ENCODE results near the gene BMP15.

The BMP15 gene

DNA sequence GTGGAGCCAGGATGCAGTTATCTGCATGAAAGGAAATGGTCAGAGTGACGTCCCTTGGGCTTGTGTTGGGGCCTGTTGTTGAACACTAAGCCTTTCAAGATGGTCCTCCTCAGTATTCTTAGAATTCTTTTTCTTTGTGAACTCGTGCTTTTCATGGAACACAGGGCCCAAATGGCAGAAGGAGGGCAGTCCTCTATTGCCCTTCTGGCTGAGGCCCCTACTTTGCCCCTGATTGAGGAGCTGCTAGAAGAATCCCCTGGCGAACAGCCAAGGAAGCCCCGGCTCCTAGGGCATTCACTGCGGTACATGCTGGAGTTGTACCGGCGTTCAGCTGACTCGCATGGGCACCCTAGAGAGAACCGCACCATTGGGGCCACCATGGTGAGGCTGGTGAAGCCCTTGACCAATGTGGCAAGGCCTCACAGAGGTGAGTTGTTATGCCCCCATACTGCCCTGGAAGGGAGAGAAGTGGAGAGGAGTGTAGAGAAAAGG lies at the start of gene BMP15:
Gene BMP15, plus strand, starts transcription at position 51 of the 492 bp plus-strand sequence. Its CDS starts 49 bp downstream, at position 100.
- DNase-seq (ENCODE audit: low read depth in 1 of 2, low spot score in 1 of 2) = no peak

DNA sequence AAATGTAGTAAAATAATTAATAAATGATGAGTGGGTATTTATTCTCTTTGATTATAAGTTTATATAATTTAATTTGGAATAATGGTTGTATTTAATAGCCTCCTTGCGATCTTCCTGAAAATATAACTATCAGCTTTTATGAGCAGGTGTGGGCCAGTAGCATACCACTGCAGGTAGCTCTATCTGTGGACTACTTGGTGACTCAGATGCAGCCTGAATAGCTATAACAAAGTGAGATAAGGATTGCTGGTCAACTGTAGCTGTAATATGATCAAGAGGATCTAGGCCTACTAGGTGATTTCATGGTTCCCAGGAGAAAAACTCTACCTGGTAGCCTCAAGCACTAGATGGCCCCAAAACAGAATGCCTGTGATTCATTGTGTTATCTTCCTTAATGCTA lies 47.1 kb upstream of the BMP15 start:
- DNase-seq (ENCODE audit: low read depth in 1 of 2, low spot score in 1 of 2) = no peak

DNA sequence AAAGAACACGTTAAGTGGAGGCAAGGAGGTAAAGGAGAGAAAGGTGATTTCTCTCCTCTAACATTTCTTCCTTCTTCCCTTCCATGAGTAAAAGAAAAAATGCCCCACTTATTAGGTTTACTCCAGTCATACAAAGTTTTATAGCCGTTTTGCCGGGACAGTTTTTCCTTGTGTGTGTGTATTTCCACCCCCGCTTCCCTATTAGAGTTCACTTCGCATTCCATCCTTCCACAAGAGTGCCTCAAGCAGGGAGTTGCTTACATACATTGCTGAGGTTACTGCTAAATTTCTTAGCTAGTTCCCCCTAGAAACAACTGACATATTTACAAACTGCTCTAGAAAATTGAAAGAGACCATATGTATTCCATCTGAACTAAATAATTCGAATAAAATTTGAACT lies 45.2 kb upstream of the BMP15 start:
- no peak for DNase-seq (ENCODE audit: low read depth in 1 of 2, low spot score in 1 of 2)

DNA sequence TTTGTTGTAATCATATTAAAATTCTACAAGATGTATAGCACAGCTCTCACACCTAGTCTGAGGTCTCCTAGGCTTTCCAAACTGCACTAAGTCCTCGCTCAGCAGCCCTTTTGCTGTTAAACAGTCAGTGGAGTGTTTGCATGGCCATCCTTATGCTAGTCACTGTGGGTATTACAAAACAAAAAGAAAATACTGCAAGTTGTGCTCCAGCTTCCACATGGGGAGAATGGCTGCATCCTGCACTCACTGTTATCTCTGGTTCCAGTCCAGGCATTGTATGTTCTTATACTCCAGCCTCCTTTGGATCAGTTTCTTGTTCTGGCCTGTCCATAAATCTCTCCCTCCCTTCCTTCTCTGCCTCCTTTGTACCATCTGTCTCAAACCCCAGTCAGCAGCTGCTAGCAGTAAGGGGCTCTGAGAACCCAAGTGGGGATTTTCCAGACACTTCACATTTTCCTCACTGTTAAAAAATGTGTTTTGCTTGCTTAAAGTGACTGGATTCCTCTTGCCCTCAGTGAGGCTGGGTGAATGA lies 38.5 kb upstream of the BMP15 start:
- no peak for DNase-seq (ENCODE audit: low read depth in 1 of 2, low spot score in 1 of 2)

DNA sequence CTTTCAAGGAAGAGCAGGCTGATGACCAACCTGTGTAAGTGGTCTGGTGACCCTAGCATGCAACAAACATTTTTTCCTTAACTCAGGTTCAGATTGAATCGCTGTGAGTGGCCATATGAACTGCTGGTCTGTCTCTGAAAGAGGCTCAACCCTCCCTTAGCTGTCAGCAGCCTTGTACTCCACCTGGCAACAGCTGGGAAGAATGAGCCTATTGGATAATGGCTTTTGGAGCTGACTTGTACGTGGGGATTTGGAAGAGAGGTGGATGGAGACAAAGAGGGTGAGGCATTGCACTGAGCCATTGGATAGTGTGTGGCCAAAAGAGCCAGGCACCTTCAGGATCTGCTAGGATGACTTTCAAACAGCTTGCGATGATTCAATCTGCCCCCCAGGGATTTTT lies 35.7 kb upstream of the BMP15 start:
- DNase-seq (ENCODE audit: low read depth in 1 of 2, low spot score in 1 of 2) = no peak

DNA sequence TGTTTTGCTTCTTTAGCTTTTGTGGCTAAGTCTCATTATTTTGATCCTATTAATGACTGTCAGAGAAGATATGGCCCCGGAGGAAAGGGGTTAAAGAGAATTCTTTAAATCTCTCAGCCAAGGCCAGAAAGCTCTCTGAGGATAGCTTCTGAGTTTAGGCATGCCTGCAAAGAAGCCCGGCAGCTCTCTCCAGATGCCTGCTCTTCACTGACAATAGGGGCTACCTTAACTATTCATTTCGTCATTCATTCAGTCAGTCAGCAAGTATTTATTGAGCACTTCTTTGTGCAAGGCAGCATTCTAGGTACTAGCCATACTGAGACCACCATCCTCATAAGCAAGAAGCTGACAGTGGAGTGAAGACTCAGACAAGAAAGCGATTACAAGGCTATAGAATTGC lies 34.0 kb upstream of the BMP15 start:
- DNase-seq (ENCODE audit: low read depth in 1 of 2, low spot score in 1 of 2) = no peak

DNA sequence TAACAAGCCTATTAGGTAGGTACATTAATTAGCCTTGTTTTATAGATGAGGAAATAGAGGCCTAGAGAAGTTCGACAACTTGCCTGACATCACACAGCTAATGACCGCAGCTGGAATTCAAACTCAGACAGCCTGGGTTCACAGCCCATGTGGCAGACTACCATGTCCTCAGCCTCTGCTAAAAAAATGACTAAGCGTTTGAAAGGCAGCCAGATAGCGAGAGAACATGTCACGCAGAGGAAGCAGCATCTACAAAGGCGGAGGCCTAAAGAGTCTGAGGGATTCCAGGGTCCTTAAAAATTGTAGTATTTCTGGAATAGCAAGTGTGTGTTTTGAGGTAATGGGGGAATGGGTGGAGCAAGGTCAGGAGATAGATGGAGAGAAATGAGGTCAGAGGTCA lies 33.2 kb upstream of the BMP15 start:
- DNase-seq (ENCODE audit: low read depth in 1 of 2, low spot score in 1 of 2) = no peak

DNA sequence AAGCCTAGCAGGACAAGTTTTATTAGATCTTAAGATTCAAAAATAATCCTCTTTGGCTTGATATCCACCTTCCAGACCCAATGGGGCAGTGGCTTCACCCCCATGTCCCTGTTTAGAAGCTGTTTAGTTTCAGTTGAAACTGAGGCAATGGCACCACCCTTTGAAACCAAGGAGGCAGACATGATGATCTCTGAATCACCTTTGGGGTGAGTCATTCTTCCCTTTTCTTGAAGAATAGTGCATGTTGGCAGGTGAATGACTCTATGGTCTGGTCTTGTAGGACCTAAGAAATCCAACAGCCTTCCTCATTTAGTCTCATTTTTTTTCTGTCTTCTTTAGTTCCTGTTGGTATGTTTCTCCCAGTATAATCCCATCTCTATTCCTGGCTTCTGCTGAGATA lies 29.5 kb upstream of the BMP15 start:
- no peak for DNase-seq (ENCODE audit: low read depth in 1 of 2, low spot score in 1 of 2)

DNA sequence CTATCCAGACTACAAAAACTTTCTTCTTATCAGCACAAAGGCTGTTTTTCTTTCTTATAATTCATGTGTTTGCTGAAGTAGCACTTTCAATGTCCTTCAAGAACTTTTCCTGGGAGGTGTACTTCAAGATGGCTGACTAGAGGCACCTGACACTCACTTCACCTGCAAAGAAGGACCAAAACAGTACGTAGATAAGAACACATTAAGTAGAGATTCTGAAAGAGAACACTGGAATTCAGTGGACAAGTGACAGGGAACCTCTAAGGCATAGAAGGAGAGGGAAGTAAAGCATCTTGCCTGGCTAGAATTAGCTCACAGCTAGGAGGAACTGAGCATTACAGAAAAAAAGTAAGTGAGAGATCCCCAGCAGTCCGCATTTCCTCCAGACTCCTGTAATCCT lies 21.7 kb upstream of the BMP15 start:
- no peak for DNase-seq (ENCODE audit: low read depth in 1 of 2, low spot score in 1 of 2)

DNA sequence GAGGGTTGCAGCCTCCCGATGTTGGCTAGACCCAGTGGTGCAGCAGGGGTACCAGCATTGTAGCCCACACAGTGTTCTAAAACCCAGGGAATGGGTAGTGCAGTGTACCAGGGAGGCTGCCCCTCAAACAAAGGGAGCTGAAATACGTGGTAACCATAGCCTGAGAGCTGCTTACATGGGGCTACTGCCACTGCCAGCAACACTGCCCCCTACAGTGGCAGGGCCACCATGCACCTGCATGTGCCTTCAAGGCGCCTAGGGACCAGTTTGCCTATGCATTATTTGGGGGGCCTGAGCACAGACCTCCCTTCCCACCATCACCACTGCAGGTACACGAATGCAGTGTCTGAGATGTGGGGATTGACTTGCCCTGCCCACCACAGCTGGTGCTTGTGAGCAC lies 21.0 kb upstream of the BMP15 start:
- DNase-seq (ENCODE audit: low read depth in 1 of 2, low spot score in 1 of 2) = no peak

DNA sequence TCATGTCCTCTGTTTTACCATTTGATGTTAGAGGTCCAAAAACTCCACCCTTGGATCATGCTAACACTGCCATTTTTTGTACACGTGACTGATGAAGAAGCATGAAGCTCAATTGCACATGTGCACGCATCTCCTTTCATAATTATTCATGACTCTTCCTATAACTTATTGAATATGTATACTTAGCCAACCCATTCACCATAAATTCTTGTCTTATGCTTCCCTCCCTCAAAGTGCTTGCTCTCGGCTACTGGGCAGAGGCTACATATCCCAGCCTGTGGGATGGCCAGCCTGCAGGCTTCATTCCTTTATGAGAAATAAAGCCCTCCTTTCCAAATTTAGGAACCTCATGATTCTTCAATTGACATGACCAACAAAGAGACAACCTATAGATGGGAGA lies 17.5 kb upstream of the BMP15 start:
- no peak for DNase-seq (ENCODE audit: low read depth in 1 of 2, low spot score in 1 of 2)

DNA sequence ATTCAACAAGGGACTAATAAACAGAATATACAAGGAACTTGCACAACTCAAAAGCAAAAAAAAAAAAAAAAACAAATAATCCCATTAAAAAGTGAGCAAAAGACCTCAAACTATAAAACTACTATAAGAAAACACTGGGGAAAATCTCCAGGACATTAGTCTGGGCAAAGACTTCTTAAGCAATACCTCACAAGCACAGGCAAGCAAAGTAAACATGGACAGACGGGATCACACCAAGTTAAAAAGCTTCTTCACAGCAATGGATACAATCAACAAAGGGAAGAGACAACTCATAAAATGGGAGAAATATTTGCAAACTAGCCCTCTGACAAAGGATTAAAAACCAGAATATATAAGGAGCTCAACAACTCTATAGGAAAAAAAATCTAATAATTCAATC lies 17.1 kb upstream of the BMP15 start:
- no peak for DNase-seq (ENCODE audit: low read depth in 1 of 2, low spot score in 1 of 2)

DNA sequence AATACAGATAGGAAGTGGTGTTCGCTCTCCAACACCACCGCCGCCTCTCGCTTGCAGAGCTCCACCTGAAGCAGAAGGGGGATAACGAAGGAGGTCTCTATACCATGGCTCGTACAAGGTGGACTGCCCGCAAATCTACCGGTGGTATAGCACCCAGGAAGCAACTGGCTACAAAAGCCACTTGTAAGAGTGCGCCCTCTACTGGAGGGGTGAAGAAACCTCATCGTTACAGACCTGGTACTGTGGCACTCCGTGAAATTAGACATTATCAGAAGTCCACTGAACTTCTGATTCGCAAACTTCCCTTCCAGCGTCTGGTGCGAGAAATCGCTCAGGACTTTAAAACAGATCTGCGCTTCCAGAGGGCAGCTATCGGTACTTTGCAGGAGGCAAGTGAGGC lies 5.2 kb upstream of the BMP15 start:
- DNase-seq (ENCODE audit: low read depth in 1 of 2, low spot score in 1 of 2) = no peak

DNA sequence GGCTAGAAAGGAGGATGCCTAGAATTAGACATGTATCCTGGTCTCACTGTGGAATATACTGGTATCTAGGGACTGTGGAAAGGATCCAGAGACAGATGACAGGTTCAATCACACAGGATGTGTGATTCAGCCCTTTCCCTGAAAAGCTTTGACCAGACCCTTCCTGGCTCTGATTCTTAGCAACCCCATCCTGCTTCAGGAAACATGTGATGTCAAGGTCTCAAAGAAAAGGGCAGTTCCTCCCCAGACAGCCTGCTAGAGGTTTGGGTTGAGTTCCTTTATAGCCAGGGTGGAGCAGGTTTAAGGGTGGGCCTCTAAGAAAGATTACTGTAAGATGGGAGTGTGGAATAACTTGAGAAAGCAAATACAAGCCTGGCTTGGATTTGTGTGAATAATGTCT lies 3.0 kb downstream of the BMP15 start:
- no peak for DNase-seq (ENCODE audit: low read depth in 1 of 2, low spot score in 1 of 2)

DNA sequence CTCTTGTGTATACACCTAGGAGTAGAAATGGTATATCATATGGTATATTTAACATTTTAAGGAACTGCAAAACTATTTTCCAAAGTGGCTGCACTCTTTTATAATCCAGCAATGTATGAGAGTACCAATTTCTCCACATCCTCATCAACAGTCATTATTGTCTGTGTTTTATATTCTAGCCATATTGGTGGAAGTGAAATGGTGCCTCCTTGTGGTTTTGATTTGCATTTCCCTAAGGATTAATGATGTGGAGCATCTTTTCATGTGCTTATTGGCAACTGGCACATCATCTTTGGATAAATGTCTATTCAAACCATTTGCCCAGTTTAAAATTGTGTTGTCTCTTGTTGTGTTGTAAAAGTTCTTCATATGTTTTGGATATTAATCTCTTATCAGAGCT lies 9.6 kb downstream of the BMP15 start:
- no peak for DNase-seq (ENCODE audit: low read depth in 1 of 2, low spot score in 1 of 2)

DNA sequence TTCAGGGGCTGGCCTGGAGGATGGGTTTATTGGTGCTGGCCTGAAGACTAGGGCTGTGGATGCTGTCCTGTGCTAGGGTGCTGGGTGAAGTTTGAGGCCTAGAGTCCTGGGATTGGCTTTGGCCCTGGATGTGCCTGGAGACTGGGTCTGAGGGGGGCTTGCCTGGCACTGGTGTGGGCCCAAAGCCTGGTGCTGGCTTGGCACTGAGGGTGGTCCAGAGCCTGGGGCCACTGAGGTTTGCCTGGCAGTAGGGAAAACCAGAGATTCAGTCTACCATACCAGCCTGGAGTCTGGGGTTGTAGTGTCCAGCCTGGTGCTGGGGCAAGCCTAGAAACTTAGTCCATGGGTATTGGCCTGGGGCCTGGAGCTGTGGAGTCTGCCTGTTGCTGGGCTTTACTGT lies 16.6 kb downstream of the BMP15 start:
- DNase-seq (ENCODE audit: low read depth in 1 of 2, low spot score in 1 of 2) = no peak

DNA sequence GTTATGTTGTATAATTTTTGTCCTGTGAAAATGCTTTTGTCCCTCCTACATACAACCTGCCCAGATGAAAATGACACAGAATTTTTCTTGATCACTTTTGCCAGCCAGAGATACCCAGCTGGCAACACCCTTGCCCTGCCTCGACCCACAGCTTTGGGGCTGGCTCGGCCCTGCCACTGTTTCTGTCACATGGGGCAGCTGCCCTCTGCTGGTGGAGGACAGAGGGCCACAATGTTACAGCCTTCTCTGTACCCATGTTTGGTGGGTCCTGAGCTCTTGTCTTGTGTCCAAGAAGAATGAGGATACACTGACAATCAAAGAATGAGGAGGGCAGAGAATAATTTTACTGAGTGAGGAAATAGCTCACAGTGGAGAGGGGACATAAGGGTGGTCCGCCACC lies 31.1 kb downstream of the BMP15 start:
- DNase-seq (ENCODE audit: low read depth in 1 of 2, low spot score in 1 of 2) = no peak

DNA sequence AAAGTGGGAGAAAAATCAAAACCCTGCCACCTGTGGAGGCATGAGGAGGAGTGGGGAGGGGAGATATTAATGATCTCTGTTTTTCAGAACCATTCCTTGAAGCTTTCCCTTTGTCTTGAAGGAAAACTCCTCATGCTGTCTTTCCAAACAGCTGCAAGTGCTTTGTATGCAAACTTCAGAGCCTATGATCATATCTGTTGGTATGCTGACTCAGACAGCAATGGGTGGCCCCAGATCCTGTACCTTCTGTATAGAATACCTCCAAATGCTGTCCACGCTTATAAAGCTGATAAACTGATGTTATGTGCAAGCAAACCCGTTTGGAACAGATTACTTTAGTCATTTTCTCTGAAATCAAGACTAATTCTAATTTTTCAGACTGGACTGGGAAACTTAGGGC lies 31.9 kb downstream of the BMP15 start:
- no peak for DNase-seq (ENCODE audit: low read depth in 1 of 2, low spot score in 1 of 2)

DNA sequence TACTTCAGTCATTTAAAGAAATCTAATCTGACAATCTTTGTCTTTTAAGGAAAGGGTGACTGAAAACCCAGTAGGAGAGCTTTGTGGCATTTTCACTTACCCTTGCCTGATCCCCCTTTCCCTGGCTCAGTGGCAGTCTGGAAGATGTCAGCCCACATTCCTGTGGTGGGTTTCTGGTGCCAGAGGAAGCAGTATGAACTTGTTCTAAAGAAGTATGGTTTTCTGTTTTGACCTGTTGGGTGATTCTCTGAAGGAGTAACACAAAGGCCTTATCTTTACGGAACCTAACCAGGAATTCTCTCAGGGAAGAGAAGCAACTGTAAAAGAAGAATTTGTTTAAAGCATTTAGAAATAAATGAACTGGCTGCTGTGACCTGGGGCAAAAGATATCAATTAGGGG lies 41.9 kb downstream of the BMP15 start:
- no peak for DNase-seq (ENCODE audit: low read depth in 1 of 2, low spot score in 1 of 2)

DNA sequence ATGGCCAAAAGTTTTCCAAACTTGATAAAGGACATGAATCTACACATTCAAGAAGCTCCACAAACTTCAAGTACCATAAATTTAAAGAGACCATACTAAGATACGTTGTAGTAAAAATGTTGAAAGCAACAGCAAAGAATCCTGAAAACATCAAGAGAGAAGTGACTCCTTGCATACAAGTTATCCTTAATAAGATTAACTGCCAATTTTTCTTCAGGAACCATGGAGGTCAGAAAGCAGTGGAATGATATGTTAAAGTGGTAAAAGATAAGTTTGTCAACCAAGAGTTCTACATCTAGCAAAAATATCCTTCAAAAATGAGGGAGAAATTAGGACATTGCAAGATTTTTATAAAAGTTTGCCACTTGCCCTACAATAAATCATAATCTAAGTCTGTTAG lies 43.3 kb downstream of the BMP15 start:
- no peak for DNase-seq (ENCODE audit: low read depth in 1 of 2, low spot score in 1 of 2)

DNA sequence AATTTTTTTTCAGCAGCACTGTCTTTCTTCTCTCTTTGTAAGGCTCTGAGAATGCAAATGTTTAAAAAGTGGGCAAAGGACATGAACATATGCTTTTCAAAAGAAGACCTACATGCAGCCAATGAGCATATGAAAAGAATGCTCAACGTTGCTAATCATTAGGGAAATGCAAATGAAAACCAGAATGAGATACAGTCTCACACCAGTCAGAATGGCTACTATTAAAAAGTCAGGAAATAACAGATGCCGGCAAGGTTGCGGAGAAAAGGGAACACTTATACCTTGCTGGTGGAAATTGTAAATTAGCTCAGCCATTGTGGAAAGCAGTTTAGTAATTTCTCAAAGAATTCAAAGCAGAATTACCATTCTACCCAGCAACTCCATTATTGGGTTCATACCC lies 51.6 kb downstream of the BMP15 start:
- no peak for DNase-seq (ENCODE audit: low read depth in 1 of 2, low spot score in 1 of 2)

DNA sequence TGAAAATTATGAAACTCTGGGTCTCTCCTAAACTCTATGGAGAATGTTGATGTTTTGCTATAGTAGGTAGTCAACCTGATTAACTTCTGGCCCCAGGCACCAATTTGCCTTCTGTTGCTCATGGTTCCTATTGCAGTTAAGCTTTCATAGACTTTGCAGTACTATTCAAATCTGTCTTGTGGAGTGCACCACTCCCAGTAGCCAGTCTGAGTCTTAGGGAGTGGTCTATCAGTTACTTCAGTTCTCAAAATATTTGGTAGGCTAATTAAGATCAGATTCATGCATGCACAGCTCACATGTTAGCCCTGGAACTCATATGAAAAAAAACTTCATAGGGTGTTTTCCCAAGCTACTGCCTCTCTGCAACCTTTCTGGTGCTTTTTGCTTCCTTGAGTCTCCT lies 53.3 kb downstream of the BMP15 start:
- no peak for DNase-seq (ENCODE audit: low read depth in 1 of 2, low spot score in 1 of 2)

Data from activated T-helper 1 cell treated with anti-CD3 and anti-CD28 coated beads, Interleukin-2, amount 50 U/mL, for 16 hours (primary cell).